Epithelial cell of esophagus (primary cell): ENCODE results near the gene PHF5A.
A peak's percentile ranks its signal among the peaks of the same experiment; 100 is the strongest.
"Not testable (repeated sequence)": the region's sequence is repeated elsewhere in the genome, so short reads cannot be mapped to it uniquely, and the experiment has no call there.

Experiments
- DNase-seq: peaks from one replicate; pipeline ENCODE4 v3.0.0; 2010; ENCODE audit warnings: low read depth
- H3K4me3 ChIP-seq: 2 replicates; pipeline ENCODE4 v1.5.1; 2011; ENCODE audit warnings: mild to moderate bottlenecking, low read length, control low read depth
- CTCF ChIP-seq: IDR thresholded peaks from 2 replicates; pipeline ENCODE4 v1.5.1; 2011; ENCODE audit warnings: low read depth, mild to moderate bottlenecking, low read length, control low read depth, inconsistent platforms; ENCODE audit not compliant: insufficient read depth; ENCODE audit errors: missing control alignments

Gene PHF5A

GRCh38 chr22:41469218-41469851 is 843 bp upstream of the PHF5A start:
- TF ChIP-seq CTCF: no peak
- DNase-seq: no peak
- H3K4me3 ChIP-seq: peak overlapping the region; percentile 91

DNA sequence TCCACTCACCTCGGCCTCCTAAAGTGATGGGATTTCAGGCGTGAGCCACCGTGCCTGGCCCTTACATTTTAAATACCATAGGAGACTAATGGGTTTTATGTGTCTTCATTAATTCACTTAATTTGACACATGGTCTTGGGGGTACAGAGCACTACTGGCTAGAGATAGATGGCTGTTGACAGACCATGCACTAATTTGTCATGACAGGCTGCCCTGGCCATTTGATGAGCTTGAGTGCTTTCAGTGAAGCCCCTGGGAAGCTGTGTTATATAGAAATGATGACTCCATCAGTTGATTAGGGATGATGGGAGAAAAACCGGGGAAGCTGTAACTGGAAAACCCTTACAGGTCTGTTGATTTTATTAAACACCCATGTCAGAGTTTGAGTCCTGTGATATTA is 6.6 kb downstream of the PHF5A start:
- no peak overlapping the region for H3K4me3 ChIP-seq
- TF ChIP-seq CTCF: no peak
- no peak for DNase-seq

- DNase-seq, H3K4me3 ChIP-seq: not testable (repeated sequence)
Observed at GRCh38 chr22:41460071-41460470, 8.4 kb downstream of the PHF5A start.

DNA sequence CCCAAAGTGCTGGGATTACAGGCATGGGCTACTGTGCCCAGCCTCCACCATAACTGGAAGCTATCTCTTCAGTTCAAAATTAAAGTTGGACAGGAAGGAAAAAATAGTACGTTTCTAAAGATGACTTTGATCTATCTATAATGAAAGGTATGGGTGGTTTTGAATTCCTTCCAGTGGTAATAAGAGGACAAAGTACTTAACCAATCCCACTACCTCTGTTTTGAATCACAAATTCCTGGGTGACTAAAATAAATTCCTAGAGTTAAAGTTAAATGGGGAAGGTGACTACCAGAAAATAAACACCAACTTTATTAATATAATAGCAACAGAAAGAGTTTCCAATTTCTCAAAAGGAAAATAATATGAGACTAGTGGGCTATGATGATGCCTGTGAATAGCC is 9.1 kb downstream of the PHF5A start:
- no peak for TF ChIP-seq CTCF
- no peak for DNase-seq
- no peak overlapping the region for H3K4me3 ChIP-seq

DNA sequence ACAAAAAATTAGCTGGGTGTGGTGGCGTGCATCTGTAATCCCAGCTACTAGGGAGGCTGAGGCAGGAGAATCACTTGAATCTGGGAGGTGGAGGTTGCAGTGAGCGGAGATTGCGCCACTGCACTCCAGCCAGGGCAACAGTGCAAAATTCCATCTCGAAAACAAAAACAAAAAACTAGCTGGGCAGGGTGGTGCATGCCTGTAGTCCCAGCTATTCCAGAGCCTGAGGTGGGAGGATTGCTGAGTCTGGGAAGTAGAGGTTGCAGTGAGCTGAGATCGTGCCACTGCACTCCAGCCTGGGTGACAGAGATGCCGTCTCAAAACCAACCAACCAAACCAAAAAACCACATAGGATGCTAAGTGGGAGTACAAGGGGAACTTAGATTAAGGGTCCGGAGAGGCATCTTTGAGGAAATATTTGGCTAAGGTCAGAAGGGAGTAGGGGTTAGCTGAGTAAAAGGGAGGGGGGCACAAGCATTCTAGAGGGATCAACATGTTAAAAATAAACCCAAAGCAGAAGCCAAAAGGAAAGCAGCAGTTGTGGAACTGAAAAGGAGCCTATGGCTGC is 10.2 kb downstream of the PHF5A start:
- no peak for TF ChIP-seq CTCF
- DNase-seq: no peak
- H3K4me3 ChIP-seq: no peak overlapping the region

GRCh38 chr22:41448189-41448808 is 20.2 kb downstream of the PHF5A start:
- peak overlapping the region; percentile 98 for H3K4me3 ChIP-seq
- no peak for TF ChIP-seq CTCF
- peak; percentile 100 for DNase-seq

DNA sequence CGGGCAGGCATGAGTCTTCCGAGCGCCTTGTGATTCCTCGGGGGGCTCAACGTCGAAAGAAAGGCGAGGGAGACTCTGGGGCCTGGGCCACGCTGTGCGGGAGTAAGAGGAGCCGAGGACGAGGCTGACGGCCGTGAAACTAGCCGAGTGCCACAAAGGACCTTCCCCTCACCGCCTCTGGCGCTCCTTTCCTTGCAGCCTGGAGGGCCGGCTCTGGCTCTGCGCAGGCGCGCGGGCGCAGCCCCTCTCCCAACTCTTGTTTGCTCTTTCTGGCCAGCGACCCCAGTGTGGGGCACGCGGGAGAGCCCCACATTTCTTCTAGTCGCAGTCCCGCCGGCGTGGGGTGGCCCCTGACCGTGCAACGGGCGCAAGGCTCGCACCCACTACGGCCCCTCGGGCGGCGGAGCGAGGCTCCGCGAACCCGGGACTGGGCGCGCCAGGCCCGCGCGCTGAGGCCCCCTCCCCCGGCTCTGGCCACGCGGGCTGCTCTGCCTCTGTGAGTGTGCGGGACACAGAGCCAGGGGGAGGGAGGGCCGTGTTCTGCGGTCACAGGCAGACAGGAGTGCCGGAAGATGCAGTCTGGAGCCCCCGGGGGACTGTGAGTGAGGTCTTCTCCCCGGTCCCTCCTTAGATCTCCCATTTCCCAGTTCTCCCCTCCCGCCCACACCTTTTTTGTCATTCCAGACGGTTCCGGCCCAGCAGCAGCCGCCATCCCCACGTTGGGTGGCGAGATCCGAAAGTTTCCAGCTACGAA is 20.9 kb downstream of the PHF5A start:
- peak; percentile 55 for DNase-seq
- H3K4me3 ChIP-seq: peak overlapping the region; percentile 98
- no peak for TF ChIP-seq CTCF
